Fibroblast of skin of right biceps (primary cell): Measurements from ENCODE around the gene CCR5.

Experiments used
- DNase-seq: peaks from one replicate; pipeline ENCODE4 v3.0.0-alpha.2; 2013

The CCR5 gene

DNA sequence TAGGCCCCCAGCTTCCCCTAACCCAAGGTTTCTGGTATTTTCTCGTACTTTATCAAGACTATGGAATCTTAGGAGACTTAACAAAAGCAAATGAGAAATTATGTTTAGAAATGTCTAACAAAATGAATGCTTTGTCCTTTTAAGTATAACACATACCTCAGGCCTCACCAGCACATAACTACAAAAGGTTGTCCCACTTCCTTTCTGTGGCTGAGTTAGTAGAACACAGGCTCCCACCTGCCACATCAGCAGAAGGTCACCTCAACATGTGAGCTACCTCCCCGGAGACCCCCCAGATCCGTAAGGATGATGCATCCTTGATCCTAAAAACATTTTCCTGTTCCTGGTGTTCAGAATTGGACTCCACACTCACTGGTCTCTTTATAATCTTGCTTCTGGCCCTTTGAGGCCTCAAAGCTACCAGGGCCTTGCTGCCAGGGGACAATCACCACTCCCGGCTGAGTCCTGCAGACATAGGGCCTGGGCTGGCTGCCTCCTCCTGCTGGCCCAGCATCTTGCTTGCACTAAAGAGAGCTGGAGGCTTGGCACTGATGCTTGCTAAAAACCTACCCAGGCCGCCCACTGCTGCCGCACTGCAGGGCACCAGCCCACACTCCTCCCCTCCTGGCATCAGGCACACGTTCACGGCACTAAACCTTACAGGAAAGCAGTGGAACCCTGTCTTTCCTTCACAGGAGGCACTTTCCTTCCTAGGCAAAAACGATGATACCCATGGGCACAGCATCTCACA, 39.2 kb downstream of the CCR5 start:
- no peak for DNase-seq

DNA sequence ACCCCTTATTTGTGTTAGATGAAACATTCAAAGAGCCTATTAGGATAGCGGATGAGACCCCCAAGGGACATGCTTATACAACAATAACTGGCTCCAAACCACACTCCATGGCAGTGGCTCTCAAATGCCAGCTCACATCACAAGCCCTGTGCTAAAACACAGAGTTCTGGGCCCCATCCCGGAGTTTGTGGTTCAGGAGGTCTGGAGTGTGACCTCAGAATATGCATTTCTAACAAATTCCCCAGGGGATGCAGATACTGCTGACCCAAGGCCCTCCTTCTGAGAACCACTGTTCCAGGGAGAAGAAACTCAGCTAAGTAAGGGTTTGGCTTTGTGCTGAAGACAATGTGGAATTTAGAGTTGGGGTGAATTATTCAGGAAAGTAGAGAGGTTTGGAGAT, 39.9 kb downstream of the CCR5 start:
- DNase-seq: no peak

DNA sequence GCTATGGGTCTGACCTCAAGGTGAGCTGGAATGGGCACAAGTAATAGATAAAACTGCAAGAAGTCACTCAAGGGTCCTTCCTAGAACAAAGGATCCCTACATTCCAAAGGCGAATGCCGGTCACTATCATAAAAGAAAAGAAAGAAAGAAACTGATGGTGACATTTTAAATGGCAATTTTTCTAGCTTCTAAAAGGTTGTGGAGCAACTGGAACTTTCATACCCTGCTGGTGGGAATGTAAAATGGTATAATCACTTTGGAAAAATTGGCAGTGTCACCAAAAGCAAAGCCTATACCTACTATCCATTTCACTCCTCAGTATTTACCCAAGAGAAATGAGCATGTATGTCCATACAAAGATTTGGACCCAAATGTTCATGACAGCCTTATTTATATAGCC, 40.5 kb downstream of the CCR5 start:
- no peak for DNase-seq

DNA sequence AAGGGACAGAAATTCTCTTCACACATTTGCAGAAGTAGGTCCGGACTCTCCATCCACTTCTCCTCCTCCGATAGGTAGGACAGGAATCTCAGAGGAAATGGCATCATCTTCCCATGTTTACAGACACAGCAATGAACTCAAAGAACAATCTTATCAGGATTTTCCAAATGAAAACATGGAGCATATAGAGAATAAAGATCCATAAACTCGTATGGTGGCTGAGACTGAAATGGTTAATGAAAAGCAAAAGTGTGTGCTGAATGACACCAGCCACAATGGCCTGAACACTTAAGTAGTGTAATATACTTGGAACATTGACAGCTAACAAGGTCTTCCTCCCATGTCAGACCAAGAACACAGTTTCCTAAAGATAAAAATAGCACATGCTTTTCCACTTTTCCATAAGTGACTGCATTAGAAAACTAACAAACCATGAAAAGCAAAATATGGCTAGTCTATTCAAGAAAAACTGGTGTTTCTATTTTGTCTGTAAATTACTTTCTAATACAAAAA, 42.1 kb downstream of the CCR5 start:
- DNase-seq: no peak

DNA sequence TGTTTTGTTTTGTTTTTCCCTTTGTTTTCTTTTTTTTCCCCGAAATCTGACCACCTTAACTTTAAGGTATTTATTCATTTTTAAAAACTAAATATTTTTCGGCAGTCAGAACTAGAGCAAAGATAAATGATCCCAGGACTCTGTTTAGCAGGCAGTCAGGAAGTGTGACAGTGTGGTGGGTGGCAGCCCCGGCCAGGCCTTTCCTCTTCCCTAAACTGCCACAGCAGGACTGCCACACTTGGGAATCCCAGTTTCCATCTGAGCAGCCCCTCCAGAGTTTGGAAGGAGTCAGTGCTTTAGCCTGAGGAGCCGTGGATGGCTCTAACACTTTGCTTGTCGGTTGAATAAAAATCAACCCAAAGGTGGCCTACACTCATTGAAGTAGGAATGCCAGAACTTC, 43.2 kb downstream of the CCR5 start:
- no peak for DNase-seq

DNA sequence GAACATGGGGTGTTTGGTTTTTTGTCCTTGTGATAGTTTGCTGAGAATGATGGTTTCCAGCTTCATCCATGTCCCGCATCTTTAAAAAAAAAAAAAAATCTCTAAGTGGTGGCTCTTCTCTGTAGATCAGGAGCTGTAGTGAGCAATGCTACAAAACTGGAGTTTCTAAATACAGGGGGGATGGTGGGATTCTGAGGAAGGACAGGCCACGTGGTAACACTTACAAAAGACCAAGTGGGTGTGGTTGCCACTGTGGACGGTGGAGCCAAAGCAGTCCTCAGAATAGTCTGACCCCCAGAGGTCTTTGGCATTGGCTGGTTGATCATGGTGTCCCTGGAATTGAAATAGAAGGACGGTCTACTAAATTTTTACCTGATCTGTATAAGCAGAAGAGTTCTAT, 44.0 kb downstream of the CCR5 start:
- DNase-seq: no peak

DNA sequence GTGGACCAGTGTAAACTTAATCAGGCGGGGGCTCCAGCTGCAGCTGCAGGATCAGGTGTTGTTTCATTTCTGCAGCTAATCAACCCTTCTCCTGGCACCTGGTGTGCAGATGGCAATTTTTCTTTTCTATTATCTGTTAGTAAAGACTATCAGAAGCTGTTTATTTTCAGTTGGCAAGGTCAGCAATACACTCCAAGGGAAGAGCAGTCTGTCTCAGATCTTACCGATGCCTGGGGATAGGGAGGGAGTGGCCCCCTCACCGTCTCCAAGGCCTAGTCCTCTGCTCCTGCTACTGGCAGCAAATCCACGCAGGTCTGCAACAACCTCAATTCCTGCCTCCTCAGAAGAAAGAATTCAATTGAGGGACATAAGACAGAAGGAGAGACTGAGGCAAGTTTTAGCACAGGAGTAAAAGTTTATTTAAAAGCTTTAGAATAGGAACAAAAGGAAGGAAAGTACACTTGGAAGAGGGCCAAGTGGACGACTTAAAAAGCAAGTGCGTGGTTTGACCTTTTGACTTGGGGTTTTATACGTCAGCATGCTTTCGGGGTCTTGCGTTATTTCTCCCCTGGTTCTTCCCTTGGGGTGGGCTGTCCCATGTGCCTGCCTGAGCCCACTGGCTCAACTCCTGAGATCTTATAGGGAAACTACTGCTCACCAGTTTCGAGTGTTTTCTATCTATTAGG, 45.5 kb downstream of the CCR5 start:
- DNase-seq: no peak

DNA sequence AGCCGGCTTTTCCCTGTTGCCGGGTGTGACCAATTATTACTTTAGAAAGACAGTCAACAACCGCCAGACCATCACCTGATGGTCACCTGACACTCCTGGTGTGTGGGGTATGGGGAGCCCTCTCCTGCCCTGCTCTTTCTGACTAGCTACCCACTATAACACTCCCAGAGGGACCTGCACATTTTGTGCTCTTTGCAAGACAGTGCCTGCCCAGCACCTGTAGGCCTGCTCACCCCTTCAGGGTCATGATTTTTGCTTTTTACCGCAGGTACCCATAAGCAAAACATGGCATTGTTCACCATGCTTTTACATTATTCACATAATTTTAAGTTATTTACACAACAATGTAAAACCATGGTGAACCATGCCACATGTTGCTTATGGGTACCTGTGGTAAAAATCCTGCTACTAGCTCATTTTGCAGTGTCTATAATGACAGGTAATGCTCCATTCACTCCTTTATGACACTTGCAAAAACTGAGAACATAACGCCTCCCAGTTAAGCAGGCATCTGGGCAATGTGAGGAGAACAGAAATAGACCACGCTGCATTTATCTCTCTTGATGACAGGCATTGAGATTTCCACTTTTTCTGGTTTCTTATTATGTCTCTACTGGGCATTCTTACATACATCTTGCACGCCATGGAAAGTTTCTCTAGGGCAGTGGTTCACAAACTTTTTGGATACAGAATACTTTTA, 46.2 kb downstream of the CCR5 start:
- DNase-seq: no peak

DNA sequence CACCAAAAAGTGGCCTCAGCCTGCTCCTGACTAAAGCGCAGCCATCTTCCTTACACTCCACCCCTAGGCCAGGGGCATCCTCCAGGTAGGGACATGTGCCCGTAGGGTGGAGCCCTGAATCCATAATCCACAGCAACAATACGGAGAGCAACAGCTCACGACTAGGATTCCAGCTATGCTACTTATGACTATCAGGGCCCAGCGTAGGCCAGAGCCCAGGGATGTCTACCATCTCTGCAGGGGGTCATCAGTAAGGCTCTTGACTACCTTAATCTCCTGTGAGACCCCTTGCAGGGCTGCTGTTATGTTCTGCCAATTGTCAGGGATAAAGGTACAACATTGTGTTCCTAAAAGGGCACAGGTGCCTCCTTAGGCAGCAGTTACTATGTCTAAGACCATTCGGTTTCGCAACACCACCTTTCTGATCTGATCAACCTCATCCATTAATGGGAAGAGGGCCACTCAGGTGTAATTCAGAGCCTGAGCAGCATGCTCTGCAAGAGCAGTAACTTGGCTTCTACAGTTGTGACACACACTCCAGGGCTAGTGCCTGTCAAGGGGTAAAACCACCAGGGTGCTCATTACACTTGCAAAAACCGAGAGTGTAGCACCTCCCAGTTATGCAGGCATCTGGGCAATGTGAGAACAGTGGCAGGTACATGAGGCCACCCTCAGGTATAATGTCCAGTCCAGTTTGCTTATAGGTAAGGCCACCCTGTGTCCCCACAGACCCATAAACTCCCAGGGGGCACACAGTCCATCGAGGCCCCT, 47.3 kb downstream of the CCR5 start:
- no peak for DNase-seq

DNA sequence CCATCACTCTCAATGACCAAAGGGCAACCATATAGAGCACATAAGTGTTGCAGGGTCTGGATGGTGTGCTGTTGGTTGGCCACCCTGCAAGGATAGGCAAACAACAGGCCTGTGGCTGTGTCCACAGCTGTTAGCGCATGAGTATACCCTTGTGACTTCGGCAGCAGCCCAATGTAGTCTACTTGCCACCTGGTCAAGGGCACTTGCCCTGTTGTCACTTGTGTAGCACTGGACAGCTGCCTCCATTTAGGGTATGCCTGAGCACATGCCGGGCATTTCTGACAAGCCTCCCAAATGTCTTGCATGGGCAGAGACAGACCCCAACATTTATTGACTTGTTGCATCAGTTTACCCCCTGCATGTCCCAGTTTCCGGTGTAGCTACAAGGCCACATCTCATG, 49.1 kb downstream of the CCR5 start:
- DNase-seq: no peak

DNA sequence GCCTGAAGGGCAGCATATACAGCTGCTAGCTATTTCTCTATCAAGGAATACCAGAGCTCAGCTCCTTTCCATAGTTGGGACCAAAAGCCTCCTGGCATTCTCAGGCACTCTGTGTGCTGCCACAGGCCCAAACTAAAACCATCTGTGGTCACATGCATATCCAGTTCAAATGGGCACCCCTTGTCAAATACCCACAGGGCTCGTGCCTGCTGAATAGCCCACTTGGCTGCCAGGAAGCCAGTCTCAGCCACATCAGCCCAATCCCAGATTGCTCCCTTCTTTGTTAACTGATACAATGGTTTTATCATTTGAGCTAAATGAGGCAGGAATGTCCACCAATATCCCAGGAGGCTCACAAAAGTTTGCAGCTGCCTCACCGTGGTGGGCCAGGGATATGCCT, 50.2 kb downstream of the CCR5 start:
- no peak for DNase-seq

DNA sequence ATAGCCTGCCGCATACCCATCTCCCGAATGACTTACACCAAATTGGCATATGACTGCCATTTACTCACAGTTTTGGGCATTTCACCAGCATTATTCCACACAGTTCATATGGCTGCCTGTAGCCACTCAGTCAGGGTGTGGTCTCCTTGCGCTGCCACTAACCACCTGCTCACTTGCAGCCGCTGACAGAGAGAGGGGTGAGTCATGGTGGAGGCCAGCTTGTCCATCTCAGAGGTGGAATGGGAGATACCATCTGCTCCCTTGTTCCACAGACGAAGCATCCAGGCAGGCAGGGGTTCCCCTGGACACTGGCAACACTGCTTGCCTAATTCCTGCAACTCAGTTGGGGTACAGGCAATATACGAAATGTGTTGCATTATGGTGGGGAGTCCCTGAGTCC, 51.9 kb downstream of the CCR5 start:
- DNase-seq: no peak

DNA sequence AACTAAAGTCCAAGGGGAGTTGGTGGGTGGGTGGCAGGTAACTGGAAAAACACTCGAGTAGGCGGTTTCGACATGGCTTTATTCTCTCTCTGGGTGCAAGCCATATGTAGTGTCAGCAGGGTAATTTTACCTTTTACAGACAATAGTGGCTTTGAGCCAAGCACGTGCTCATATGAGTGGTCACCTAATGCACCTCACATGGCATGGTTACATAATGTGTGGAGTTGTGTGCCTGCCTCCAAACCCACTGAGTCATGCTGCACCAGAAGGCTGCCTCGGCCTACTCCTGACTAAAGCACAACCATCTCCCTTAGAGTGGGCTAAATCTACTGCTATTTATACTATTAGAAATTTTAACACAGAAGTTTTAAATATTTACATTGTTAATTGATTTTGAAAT, 52.8 kb downstream of the CCR5 start:
- no peak for DNase-seq
